NCI-H460 (cell line): ENCODE data around the gene RNF25. TPM values are rescaled to one million over a fixed set of nuclear protein-coding genes. Genes with fewer than 3 reads are reported as not detected.

Source experiments
- DNase-seq: peaks from one replicate; pipeline ENCODE4 v3.0.0-alpha.2; 2016; ENCODE audit warnings: low read depth; ENCODE audit errors: extremely low read depth
- polyA plus RNA-seq: library from polyadenylated mRNA; depleted of rRNA; stranded (reverse); fragments of >200 nt; gene quantifications from 2 replicates; pipeline ENCODE4 v1.2.3, GENCODE V29; 2014; cell fraction: nucleus; rRNA removed
- total RNA-seq: library from RNA; depleted of rRNA; stranded (reverse); fragments of >200 nt; shearing (Covaris generic); gene quantifications from 2 replicates; pipeline ENCODE4 v1.2.3, GENCODE V29; 2014; rRNA removed

RNF25 gene
- total RNA-seq, result 33.5 and 34.9 TPM in 2 replicates
- polyA plus RNA-seq, result 48.6 and 97.5 TPM in 2 replicates

DNA sequence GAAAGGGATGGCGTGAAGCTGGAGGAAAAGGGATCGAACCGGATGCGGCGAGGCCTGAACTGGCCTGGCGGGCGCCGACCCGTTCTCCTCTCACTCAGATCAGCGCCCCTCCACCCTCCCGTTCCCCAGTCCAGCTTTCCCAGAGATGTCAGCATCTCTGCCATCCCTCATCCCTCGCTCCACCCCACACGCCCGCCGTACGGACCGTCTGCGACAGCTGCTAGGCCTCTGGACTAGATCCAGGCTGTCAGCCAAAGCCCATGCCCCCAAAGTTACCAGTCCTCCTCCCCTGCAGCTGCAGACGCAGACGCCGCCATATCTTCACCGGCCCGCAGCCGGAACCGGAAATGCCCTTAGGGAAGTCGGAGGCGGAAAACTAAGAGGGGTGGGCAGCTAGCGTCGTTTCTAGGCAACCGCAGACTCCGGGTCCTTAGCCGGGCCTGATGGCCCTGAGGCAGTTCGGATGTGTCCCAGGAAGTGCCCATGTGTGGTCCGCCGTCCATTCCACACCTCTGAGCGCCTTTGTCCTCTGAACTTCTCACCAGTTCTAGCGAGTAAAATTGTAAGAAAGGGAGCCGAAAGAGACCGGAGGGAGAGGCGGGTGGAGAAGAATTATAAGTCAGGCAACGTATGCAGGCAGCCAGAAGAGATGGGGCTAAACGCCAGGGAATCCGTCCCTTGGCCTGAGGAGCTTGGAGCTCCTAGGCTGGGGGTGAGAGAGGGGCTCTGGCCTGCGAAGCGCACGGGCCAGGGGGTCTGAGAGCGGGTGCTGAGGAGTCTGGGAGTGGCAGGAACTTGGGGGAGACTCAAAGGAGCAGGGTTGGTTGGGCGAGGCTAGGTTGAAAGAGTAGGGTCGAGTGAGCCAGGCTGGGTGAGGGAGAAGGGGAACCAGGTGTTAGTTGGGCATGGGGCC lies at the start of gene RNF25, which contains the start of gene STK36:
Gene RNF25 (minus strand): TSS at position 349 of the 913 bp plus-strand sequence. CDS start 32 bp downstream, at position 317.
Gene STK36 (plus strand): TSS at position 433 of the 913 bp plus-strand sequence. CDS start 744 bp downstream, outside the sequence.
- peak; percentile 71 for DNase-seq

DNA sequence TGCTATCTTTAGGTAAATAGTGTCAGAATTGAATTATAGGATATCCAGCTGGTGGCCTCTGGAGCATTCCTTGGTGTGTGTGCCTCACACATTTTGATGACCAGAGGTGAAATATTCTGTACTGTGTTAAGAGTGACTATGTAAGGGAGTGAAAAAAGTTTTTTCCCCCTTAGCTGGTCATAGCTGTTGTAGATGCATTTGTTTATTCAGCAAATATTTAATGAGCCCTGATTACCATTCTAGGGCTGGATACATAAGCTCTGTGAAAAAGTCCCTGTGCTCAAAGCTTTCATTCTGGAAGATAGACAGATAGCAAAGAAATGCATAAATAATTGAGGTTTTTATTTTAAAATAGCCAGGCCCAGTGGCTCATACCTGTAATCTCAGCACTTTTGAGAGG lies 49.7 kb upstream of the RNF25 start:
- DNase-seq, result no peak

GRCh38 chr2:218720048-218721041 lies 48.5 kb upstream of the RNF25 start:
- no peak for DNase-seq

- DNase-seq, result no peak
Observed at GRCh38 chr2:218719457-218719856, 47.7 kb upstream of the RNF25 start.

- DNase-seq, result no peak
Observed at GRCh38 chr2:218718058-218718457, 46.3 kb upstream of the RNF25 start.

DNA sequence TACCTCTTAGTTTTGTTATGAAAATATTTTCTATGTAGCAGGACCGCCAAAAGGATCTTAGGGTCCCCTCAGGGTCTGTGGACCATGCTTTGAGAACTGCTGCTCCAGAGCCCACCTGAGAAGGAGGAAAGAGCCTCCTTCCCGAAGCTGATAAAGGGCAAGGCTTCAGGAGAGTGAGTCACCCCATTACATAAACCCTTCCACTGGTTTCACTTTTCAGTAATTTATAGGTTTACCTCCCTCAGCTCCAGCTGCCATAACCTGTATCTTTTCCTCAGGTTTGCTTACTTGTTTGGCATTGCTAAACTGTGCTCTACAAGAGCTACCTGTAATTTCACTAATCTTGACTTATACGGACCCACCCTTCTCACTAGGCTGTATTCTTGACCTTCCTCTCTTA lies 45.5 kb upstream of the RNF25 start:
- no peak for DNase-seq

- DNase-seq, result no peak
Observed at GRCh38 chr2:218716070-218716469, 44.3 kb upstream of the RNF25 start.

GRCh38 chr2:218713922-218714321 lies 42.1 kb upstream of the RNF25 start:
- DNase-seq, result no peak

DNA sequence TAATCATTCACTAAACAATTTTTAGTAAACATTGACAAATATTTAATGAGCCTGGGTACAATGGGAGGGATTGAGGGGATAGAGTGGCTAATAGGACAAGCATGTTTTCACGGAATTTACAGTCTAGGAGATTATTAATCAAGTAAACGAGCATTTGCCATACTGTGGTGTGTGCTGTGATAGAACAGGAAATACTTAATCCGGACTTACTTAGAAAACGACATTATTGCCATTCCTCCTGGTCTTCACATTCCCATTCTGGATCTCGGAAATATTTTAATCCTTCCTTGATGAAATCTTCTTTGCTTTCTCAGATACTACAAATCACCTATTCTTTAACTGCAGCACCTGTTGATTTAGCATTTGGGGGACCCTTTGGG lies 39.7 kb upstream of the RNF25 start:
- DNase-seq, result no peak

DNA sequence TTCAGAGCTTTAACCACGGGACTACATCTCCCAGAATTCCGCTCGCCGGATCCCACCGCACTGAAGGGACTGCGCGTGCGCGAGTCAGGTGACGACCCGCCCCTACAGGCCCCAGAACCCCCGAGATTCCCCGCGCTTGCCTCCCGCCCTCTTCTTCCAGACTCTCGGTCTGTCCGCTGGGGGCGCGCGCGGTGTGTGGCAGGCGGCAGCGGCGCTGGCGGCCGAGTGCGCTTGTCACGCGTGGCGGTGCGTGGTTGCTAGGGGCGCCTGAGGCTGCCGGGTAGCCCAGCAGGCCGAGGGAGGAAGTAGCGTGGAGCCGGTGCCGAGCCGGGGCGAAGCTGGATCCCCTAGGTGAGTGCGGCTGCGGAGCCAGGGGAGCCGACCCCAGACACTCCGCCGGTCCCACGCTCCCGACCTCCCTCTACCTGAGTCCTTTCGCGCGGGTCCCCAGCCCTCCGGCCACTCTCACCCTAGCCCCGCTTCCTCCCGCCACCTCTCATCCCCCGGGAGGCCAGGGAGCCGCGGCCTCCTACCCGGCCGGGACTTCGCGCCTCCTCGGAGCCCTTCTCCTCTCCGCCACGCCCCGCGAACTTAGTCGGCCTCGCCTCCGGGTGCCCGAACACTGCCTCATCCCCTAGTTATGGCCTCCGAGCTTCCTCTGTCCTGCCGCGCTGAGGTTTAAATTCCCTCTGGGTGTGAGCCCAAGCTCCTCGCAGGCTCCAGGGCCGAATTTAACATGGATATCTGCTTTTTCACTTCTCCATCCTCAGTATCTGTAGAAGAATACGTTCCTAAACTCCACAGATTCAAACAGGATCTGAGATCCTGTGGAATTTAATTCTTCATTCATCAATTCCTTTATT lies 39.1 kb upstream of the RNF25 start, which contains the start of gene TTLL4:
Gene TTLL4 (plus strand): TSS at position 149 of the 863 bp plus-strand sequence. CDS start 26,842 bp downstream, outside the sequence.
- DNase-seq, result peak; percentile 97

DNA sequence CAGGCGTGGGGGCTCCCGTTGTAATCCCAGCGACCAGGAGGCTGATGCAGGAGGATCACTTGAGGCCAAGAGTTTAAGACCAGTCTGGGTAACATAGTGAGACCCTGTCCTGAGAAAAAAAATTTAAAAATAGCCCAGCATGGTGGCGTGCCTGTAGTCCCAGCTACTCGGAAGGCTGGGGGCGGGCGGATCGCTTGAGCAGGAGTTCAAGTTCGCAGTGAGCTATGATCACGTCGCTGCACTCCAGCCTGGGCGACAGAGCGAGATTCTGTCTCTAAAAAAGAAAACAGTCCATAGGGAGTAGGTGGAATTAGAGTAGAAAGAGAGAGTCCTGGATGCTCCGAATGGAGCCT lies 38.5 kb upstream of the RNF25 start:
- no peak for DNase-seq

- no peak for DNase-seq
Observed at GRCh38 chr2:218709908-218710307, 38.1 kb upstream of the RNF25 start.

DNA sequence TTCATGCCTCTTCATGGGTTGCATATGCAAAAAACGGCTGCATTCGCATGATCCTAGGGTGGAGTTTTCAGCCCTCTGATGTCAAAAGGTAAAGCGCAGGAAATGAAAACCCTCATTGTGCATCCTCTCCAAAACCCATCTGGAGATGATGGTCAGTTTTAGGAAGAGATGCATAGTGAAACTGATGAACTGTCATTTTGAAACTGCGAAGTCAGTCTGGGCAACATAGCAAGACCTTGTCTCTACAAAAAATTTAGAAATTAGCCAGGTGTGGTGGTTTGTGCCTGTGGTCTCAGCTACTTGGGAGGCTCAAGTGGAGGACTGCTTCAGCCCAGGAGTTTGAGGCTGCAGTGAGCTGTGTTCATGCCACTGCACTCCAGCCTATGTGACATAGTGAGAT lies 36.3 kb upstream of the RNF25 start:
- DNase-seq, result no peak

GRCh38 chr2:218703341-218703740 lies 31.5 kb upstream of the RNF25 start:
- DNase-seq, result no peak

- no peak for DNase-seq
Observed at GRCh38 chr2:218701806-218702205, 30.0 kb upstream of the RNF25 start.

DNA sequence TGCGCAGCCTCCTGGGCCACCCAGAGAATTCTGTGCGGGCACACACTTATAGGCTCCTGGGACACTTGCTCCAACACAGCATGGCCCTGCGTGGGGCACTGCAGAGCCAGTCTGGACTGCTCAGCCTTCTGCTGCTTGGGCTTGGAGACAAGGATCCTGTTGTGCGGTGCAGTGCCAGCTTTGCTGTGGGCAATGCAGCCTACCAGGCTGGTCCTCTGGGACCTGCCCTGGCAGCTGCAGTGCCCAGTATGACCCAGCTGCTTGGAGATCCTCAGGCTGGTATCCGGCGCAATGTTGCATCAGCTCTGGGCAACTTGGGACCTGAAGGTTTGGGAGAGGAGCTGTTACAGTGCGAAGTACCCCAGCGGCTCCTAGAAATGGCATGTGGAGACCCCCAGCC lies 27.1 kb upstream of the RNF25 start:
- DNase-seq, result no peak

DNA sequence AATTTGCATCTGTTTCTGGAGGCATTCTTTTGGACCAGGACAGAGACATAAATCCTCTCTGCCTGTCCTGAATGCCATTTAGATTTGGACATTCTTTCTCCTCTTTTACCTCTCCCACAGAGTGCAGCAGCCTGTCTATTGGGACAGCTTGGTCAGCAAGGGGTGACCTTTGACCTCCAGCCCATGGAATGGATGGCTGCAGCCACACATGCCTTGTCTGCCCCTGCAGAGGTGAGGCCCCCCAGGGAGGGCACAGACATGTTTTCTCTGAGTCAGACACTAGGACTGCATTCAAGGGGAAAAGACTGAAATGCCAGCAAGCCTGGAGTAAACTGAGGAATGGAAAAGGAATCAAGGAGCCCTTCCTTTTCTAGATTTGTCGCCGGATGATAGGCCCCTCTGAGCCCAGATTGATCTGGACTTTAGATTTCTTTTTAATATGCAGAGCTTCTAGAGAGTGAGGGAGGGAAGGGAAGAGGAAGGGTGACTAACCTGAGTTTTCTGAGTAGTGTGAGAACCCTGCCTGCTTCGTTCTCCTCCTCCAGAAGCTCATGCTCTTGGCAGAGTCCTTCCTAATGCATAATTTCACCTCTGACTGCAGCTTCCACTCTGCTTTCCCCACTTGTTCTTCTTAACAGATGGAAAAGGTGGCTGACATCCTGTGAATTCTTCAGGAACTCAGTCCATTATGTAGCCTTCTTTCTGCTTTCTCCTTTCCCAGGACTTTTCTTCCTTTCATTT lies 22.8 kb upstream of the RNF25 start:
- no peak for DNase-seq

- no peak for DNase-seq
Observed at GRCh38 chr2:218691234-218691633, 19.4 kb upstream of the RNF25 start.

- DNase-seq, result peak; percentile 80
Observed at GRCh38 chr2:218687400-218688060, 15.7 kb upstream of the RNF25 start.
